GM19455 (cell line): ENCODE results near the gene PRIM2.
A peak's percentile ranks its signal among the peaks of the same experiment; 100 is the strongest.
"Not testable (repeated sequence)": the region's sequence is repeated elsewhere in the genome, so short reads cannot be mapped to it uniquely, and the experiment has no call there.

Experiments used
- ATAC-seq: cut with Tn5 transposase; IDR thresholded peaks from one replicate; pipeline ENCODE4 v1.9.1; 2021; ENCODE audit not compliant: unreplicated experiment

PRIM2 gene

GRCh38 chr6:57307850-57308249 is 9.6 kb upstream of the PRIM2 start:
- no peak for ATAC-seq

- not testable (repeated sequence) for ATAC-seq
Observed at GRCh38 chr6:57308755-57309154, 8.7 kb upstream of the PRIM2 start.

- not testable (repeated sequence) for ATAC-seq
Observed at GRCh38 chr6:57310095-57310816, 7.2 kb upstream of the PRIM2 start.

- no peak for ATAC-seq
Observed at GRCh38 chr6:57310817-57311157, 6.6 kb upstream of the PRIM2 start.

GRCh38 chr6:57311300-57312003 is 6.0 kb upstream of the PRIM2 start:
- not testable (repeated sequence) for ATAC-seq

- no peak for ATAC-seq
Observed at GRCh38 chr6:57312004-57312345, 5.5 kb upstream of the PRIM2 start.

- ATAC-seq, result no peak
Observed at GRCh38 chr6:57313009-57313408, 4.4 kb upstream of the PRIM2 start.

GRCh38 chr6:57313711-57314471 is 3.5 kb upstream of the PRIM2 start:
- ATAC-seq, result no peak

- ATAC-seq, result no peak
Observed at GRCh38 chr6:57315111-57315510, 2.3 kb upstream of the PRIM2 start.

- no peak for ATAC-seq
Observed at GRCh38 chr6:57315851-57316250, 1.6 kb upstream of the PRIM2 start.

GRCh38 chr6:57316581-57317059 is 810 bp upstream of the PRIM2 start:
- peak; percentile 91 for ATAC-seq

GRCh38 chr6:57324538-57324937 is 7.1 kb downstream of the PRIM2 start:
- no peak for ATAC-seq

- no peak for ATAC-seq
Observed at GRCh38 chr6:57327311-57327710, 9.9 kb downstream of the PRIM2 start.

- no peak for ATAC-seq
Observed at GRCh38 chr6:57328074-57328473, 10.6 kb downstream of the PRIM2 start.

- no peak for ATAC-seq
Observed at GRCh38 chr6:57329933-57330332, 12.5 kb downstream of the PRIM2 start.

GRCh38 chr6:57342148-57342669 is 24.8 kb downstream of the PRIM2 start:
- no peak for ATAC-seq

- ATAC-seq, result not testable (repeated sequence)
Observed at GRCh38 chr6:57343342-57343741, 25.9 kb downstream of the PRIM2 start.

GRCh38 chr6:57346715-57347114 is 29.3 kb downstream of the PRIM2 start:
- not testable (repeated sequence) for ATAC-seq

GRCh38 chr6:57347597-57347996 is 30.2 kb downstream of the PRIM2 start:
- ATAC-seq, result not testable (repeated sequence)

- ATAC-seq, result not testable (repeated sequence)
Observed at GRCh38 chr6:57350443-57350842, 33.0 kb downstream of the PRIM2 start.

- ATAC-seq, result not testable (repeated sequence)
Observed at GRCh38 chr6:57352596-57352995, 35.2 kb downstream of the PRIM2 start.

- ATAC-seq, result not testable (repeated sequence)
Observed at GRCh38 chr6:57358319-57358718, 40.9 kb downstream of the PRIM2 start.
